ENCODE results near the gene YPEL3.
A peak's percentile ranks its signal among the peaks of the same experiment; 100 is the strongest.

The YPEL3 gene

DNA sequence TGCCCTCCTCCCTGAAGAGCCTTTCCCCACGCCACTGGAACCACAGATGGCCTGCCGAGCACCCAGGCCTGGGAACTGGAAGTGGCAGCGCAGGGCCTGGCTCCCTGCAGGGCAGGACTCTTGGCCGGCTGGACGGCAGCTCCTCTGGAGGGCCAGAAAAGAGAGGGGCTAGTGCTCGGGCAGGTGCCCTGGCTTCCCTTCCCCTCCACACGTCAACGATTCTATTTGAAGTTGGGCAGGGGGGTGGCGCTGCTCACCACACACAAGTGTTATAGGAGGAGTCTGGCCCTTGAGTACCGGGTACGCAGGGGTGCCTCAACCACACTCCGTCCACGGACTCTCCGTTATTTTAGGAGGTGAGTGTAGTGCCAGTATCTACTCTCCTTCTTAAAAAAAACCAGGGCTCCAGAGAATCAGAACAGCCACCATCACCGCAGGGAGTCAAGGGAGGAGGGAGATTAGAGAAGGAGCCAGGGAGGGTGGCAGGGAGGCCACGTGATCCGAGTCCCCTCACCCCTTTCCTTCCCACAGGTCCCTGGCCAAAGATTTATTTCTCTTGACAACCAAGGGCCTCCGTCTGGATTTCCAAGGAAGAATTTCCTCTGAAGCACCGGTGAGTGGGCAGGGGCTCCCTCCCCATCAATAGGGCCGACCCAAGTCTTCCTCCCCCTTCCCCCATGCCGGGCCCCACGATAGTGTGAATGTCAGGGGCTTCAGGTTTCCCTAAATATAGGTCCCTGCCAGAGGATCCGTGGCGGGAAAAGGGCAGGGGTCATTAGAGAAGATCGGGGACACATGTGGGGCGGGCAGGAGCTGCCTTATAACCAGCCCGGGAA lies 31.9 kb downstream of the YPEL3 start (continued):
- TF ChIP-seq, protein P1, sequence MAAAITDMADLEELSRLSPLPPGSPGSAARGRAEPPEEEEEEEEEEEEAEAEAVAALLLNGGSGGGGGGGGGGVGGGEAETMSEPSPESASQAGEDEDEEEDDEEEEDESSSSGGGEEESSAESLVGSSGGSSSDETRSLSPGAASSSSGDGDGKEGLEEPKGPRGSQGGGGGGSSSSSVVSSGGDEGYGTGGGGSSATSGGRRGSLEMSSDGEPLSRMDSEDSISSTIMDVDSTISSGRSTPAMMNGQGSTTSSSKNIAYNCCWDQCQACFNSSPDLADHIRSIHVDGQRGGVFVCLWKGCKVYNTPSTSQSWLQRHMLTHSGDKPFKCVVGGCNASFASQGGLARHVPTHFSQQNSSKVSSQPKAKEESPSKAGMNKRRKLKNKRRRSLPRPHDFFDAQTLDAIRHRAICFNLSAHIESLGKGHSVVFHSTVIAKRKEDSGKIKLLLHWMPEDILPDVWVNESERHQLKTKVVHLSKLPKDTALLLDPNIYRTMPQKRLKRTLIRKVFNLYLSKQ (tag by site-specific recombination; IDR thresholded peaks at IDR 0.05; ENCODE audit: borderline replicate concordance): no peak
- TF ChIP-seq ZBTB20 (tag by site-specific recombination; IDR thresholded peaks at IDR 0.05): peak; percentile 53; the same call in 1 of the 2 replicates
- TF ChIP-seq, protein P2, sequence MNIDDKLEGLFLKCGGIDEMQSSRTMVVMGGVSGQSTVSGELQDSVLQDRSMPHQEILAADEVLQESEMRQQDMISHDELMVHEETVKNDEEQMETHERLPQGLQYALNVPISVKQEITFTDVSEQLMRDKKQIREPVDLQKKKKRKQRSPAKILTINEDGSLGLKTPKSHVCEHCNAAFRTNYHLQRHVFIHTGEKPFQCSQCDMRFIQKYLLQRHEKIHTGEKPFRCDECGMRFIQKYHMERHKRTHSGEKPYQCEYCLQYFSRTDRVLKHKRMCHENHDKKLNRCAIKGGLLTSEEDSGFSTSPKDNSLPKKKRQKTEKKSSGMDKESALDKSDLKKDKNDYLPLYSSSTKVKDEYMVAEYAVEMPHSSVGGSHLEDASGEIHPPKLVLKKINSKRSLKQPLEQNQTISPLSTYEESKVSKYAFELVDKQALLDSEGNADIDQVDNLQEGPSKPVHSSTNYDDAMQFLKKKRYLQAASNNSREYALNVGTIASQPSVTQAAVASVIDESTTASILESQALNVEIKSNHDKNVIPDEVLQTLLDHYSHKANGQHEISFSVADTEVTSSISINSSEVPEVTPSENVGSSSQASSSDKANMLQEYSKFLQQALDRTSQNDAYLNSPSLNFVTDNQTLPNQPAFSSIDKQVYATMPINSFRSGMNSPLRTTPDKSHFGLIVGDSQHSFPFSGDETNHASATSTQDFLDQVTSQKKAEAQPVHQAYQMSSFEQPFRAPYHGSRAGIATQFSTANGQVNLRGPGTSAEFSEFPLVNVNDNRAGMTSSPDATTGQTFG (tag by site-specific recombination; IDR thresholded peaks at IDR 0.05; ENCODE audit: borderline replicate concordance): no peak
- TF ChIP-seq ZNF10 (tag by site-specific recombination; IDR thresholded peaks at IDR 0.05): peak; percentile 10; the same call in 1 of the 2 replicates
- no peak for TF ChIP-seq KLF9 (tag by site-specific recombination; IDR thresholded peaks at IDR 0.05; ENCODE audit: low read depth)
- TF ChIP-seq ZNF24 (tag by site-specific recombination; IDR thresholded peaks at IDR 0.05): peak; percentile 85
- peak; percentile 87 for TF ChIP-seq ZXDB (tag by site-specific recombination; IDR thresholded peaks at IDR 0.05)
- no peak for TF ChIP-seq ZNF747 (tag by site-specific recombination; IDR thresholded peaks at IDR 0.05)
- TF ChIP-seq REPIN1 (tag by site-specific recombination; IDR thresholded peaks at IDR 0.05; ENCODE audit: low read depth): no peak
- TF ChIP-seq ZNF354C (tag by site-specific recombination; IDR thresholded peaks at IDR 0.05; ENCODE audit: borderline replicate concordance, low read depth): no peak
- peak; percentile 68; the same call in 1 of the 2 replicates for TF ChIP-seq MZF1 (tag by site-specific recombination; IDR thresholded peaks at IDR 0.05; ENCODE audit: borderline replicate concordance)
- TF ChIP-seq KLF7 (tag by site-specific recombination; IDR thresholded peaks at IDR 0.05; ENCODE audit: borderline replicate concordance): no peak
- no peak for TF ChIP-seq MYNN (tag by site-specific recombination; IDR thresholded peaks at IDR 0.05; ENCODE audit: borderline replicate concordance)
- no peak for TF ChIP-seq ZNF426 (tag by site-specific recombination; IDR thresholded peaks at IDR 0.05)
- no peak for TF ChIP-seq ZNF544 (tag by site-specific recombination; IDR thresholded peaks at IDR 0.05)
- TF ChIP-seq ZNF707 (tag by site-specific recombination; IDR thresholded peaks at IDR 0.05): no peak
- TF ChIP-seq ZNF239 (tag by site-specific recombination; IDR thresholded peaks at IDR 0.05): no peak

DNA sequence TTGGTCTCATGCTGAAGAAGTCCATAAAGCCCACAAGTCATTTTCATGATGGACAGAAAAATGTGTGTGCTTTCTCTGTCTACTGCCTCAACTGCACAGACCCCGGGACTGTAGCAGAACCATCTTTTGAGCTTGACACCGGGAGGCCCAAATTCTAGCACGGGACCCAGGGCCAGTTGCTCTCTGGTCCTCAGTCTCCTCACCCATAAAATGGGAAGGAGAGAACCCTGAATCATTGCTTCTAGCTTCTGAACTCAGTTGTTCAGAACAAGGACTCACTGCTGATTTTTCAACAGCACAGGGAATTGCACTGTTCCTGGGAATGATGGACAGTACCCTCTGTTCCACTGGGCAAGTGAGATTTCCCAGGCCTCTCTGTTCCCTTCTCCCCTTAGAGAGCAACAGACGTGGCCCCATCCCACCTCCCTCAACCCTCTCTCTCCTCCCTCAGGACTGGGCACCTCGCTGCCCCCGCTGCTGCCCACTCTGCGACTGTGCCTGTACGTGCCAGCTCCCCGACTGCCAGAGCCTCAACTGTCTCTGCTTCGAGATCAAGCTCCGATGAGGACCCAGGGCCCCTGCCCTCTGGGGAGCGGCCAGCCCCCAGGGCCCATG lies 32.6 kb downstream of the YPEL3 start:
- Histone ChIP-seq H3K4me1 (ENCODE audit: control insufficient read depth, insufficient read depth, low read length) (peaks cover 2% of the 10 kb centered on the region; the same call in 1 of the 2 replicates), H3K9me3 (ENCODE audit: control insufficient read depth, insufficient read depth, low read depth, low read length) (no peaks in the 10 kb centered on the region), H3K36me3 (ENCODE audit: control insufficient read depth in 2 of 2, insufficient read depth in 1 of 2, low read length in 2 of 2) (peaks cover 11 to 39% of the 10 kb centered on the region in 2 experiments; a peak in 2 of 3 replicates), H3K27ac (ENCODE audit: extremely low read depth, low read depth, low read length) (peak overlapping the region; percentile 100), H3K4me3 (ENCODE audit: low read depth, low read length) (no peak overlapping the region)
- peak; percentile 18; the same call in 1 of the 2 replicates for TF ChIP-seq ZFHX2 (tag by site-specific recombination; conservative IDR thresholded peaks at IDR 0.05)
- TF ChIP-seq ZXDB (tag by site-specific recombination; IDR thresholded peaks at IDR 0.05): no peak
- TF ChIP-seq, protein P3, sequence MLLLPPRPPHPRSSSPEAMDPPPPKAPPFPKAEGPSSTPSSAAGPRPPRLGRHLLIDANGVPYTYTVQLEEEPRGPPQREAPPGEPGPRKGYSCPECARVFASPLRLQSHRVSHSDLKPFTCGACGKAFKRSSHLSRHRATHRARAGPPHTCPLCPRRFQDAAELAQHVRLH (tag by site-specific recombination; IDR thresholded peaks at IDR 0.05): peak; percentile 70
- TF ChIP-seq ZNF585B (tag by site-specific recombination; IDR thresholded peaks at IDR 0.05): no peak
- TF ChIP-seq ZNF24 (tag by site-specific recombination; IDR thresholded peaks at IDR 0.05): peak; percentile 69; the same call in 1 of the 2 replicates
- TF ChIP-seq ZNF391 (tag by site-specific recombination; IDR thresholded peaks at IDR 0.05; ENCODE audit: borderline replicate concordance, low read depth): no peak
- TF ChIP-seq, protein P4, sequence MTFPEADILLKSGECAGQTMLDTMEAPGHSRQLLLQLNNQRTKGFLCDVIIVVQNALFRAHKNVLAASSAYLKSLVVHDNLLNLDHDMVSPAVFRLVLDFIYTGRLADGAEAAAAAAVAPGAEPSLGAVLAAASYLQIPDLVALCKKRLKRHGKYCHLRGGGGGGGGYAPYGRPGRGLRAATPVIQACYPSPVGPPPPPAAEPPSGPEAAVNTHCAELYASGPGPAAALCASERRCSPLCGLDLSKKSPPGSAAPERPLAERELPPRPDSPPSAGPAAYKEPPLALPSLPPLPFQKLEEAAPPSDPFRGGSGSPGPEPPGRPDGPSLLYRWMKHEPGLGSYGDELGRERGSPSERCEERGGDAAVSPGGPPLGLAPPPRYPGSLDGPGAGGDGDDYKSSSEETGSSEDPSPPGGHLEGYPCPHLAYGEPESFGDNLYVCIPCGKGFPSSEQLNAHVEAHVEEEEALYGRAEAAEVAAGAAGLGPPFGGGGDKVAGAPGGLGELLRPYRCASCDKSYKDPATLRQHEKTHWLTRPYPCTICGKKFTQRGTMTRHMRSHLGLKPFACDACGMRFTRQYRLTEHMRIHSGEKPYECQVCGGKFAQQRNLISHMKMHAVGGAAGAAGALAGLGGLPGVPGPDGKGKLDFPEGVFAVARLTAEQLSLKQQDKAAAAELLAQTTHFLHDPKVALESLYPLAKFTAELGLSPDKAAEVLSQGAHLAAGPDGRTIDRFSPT (tag by site-specific recombination; IDR thresholded peaks at IDR 0.05): peak; percentile 58
- no peak for TF ChIP-seq ZNF426 (tag by site-specific recombination; IDR thresholded peaks at IDR 0.05)
- TF ChIP-seq ZNF404 (tag by site-specific recombination; IDR thresholded peaks at IDR 0.05): no peak
- TF ChIP-seq ZNF654 (tag by site-specific recombination; IDR thresholded peaks at IDR 0.05; ENCODE audit: low read depth): 0 out of 2 replicates have a peak, but pooled peaks have one; percentile 7
- 0 out of 2 replicates have a peak, but pooled peaks have one; percentile 13 for TF ChIP-seq EGR2 (tag by site-specific recombination; IDR thresholded peaks at IDR 0.05; ENCODE audit: low read depth)
- ChIA-PET POLR2A (interaction anchor here (1.6 kb wide), 1 partner anchor 10 kb away, joined by 4 read pairs; a partner anchor contains a TSS), CTCF (interaction anchor here (0.6 to 1.3 kb wide), 3 partner anchors 8 to 566 kb away, joined by 3 to 12 read pairs (median 3); no protein-coding TSS in a partner anchor)

Data from HEK293 (cell line).